Measurements from ENCODE around the gene KCTD20.

- TF ChIP-seq, protein P1, sequence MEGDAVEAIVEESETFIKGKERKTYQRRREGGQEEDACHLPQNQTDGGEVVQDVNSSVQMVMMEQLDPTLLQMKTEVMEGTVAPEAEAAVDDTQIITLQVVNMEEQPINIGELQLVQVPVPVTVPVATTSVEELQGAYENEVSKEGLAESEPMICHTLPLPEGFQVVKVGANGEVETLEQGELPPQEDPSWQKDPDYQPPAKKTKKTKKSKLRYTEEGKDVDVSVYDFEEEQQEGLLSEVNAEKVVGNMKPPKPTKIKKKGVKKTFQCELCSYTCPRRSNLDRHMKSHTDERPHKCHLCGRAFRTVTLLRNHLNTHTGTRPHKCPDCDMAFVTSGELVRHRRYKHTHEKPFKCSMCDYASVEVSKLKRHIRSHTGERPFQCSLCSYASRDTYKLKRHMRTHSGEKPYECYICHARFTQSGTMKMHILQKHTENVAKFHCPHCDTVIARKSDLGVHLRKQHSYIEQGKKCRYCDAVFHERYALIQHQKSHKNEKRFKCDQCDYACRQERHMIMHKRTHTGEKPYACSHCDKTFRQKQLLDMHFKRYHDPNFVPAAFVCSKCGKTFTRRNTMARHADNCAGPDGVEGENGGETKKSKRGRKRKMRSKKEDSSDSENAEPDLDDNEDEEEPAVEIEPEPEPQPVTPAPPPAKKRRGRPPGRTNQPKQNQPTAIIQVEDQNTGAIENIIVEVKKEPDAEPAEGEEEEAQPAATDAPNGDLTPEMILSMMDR (conservative IDR thresholded peaks at IDR 0.05) = no peak
- no peak for TF ChIP-seq ZFX (IDR thresholded peaks at IDR 0.05)
Measured at GRCh38 chr6:36426622-36427021, 16.2 kb upstream of the KCTD20 start.
